Astrocyte of the spinal cord (primary cell): ENCODE results near the gene CHRNG.

ENCODE experiments used
- DNase-seq: peaks from one replicate; pipeline ENCODE4 v3.0.0; 2011; ENCODE audit warnings: low read depth, low spot score
- H3K4me3 ChIP-seq: 2 replicates; pipeline ENCODE4 v1.5.1; 2011; ENCODE audit warnings: low read depth, mild to moderate bottlenecking, low read length, moderate library complexity
- in situ Hi-C: cut with HindIII; loops from 2 replicates; pipeline ENCODE4 v1.10.0; 2017; ENCODE audit warnings: low sequenced_read_pairs
- TF ChIP-seq, protein P1 (sequence below): IDR thresholded peaks from 2 replicates; pipeline ENCODE4 v1.5.1; 2012; ENCODE audit warnings: low read depth, mild to moderate bottlenecking, low read length, inconsistent platforms

Gene CHRNG

DNA sequence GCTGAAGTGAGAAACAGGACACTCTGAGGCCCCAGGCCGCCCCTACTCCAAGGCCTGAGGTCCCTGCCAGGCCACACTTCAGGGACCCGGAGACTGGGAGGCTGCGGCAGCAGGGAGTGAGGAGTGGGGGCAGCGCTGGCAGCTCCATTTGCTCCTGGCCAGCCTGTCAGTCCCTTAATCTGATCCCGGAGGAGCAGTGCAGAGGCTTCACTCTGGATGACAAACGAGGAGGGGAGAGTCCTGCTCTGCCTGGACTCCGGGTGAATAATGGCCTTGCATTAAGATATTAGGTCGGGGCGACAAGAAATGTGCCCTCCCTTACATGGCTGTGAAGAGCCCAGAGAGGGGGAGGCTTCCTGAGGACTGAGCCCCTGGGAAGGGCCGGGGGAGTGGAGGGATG lies 33.6 kb upstream of the CHRNG start:
- TF ChIP-seq, protein P1, sequence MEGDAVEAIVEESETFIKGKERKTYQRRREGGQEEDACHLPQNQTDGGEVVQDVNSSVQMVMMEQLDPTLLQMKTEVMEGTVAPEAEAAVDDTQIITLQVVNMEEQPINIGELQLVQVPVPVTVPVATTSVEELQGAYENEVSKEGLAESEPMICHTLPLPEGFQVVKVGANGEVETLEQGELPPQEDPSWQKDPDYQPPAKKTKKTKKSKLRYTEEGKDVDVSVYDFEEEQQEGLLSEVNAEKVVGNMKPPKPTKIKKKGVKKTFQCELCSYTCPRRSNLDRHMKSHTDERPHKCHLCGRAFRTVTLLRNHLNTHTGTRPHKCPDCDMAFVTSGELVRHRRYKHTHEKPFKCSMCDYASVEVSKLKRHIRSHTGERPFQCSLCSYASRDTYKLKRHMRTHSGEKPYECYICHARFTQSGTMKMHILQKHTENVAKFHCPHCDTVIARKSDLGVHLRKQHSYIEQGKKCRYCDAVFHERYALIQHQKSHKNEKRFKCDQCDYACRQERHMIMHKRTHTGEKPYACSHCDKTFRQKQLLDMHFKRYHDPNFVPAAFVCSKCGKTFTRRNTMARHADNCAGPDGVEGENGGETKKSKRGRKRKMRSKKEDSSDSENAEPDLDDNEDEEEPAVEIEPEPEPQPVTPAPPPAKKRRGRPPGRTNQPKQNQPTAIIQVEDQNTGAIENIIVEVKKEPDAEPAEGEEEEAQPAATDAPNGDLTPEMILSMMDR = no peak
- in situ Hi-C loops = no loop called here
- DNase-seq = no peak
- H3K4me3 ChIP-seq = no peak overlapping the region

DNA sequence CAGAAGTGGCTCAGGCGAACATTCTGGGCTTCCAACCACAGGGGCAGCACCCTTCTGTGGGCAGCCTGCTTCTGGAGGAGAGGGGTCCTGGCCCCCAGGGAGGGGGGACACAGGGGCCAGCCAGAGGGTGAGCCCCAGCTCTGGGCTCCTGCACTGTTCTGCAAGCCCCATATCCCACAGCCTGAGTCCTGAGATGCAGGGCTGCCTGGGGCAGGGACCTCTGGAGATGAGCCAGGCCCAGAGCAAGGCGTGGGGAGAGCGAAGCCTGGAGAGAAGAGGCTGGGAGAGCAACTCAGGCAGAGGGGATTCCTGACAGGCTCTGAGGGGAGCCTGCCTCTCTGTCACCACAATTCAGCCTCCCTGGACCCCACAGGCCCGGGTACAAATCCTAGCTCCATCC lies 32.8 kb upstream of the CHRNG start:
- no peak for DNase-seq
- in situ Hi-C loops = no loop called here
- no peak overlapping the region for H3K4me3 ChIP-seq
- TF ChIP-seq, protein P1 = no peak

DNA sequence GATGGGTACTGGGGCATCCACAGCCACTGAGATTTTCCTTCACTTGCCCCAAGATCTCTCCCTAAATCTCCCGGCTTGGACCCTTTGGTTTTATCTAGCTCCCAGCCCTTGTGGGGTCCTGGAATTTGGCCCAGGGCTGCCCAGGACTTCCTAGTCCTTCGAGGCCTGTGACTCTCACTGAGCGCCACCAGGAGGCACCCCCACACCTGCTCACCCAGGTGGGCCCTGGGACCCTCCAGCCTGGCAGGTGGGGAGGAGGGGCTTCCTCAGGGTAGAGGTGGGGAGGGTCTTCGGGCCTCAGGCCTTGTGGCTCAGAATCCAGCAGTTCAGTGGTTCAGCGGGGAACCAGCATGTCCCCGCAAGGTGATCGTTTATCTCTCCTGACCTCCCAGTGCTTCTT lies 31.2 kb upstream of the CHRNG start:
- TF ChIP-seq, protein P1 = no peak
- no peak overlapping the region for H3K4me3 ChIP-seq
- in situ Hi-C loops = no loop called here
- DNase-seq = no peak

DNA sequence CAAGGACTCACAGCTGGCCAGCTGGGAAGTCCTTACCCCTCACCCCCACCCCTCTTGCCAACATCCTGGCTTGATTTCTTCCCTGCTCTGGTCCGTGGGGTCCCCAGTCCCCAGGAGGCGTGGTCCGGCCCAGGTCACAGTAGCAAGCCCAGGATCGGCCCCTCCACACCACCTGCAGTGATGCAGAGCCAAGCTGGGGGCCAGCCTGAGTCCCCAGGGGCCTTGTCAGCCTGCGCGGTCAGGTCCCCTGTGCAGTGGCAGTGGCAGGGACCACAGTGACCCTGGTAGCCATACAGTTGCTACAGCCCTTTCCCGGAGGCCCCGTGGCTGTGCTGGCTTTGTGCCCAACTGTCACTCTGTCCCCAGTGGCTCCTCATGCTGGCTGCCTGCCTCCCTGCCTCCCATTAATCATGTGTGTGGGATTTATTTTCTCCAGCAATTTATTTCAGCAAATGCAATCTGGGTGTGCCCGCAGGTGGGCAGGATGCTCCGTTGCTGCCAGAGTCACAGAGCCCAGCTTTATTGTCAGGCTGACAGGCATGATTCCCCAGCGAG lies 28.1 kb upstream of the CHRNG start:
- DNase-seq = no peak
- TF ChIP-seq, protein P1 = no peak
- in situ Hi-C loops = no loop called here
- H3K4me3 ChIP-seq = no peak overlapping the region

DNA sequence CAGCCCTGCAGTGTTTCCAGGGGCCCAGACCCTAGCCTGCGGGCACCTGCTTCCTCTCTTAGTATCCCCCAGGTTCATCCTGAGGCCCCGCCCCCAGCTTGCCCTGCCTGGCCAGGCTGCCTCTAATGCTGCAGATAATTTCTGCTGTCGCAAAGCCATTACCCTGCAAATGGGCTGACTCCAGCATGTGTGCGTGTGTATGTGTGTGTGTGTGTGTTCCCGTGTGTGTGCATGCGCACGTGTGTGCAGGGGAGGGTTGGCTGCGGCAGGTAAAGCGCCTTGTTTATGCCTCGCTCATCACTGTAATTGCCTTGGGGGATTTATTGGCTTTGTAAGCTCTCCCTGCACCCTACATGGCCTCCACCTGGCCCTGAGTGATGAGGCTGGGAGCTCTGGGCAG lies 26.9 kb upstream of the CHRNG start:
- no peak for DNase-seq
- TF ChIP-seq, protein P1 = no peak
- H3K4me3 ChIP-seq = no peak overlapping the region
- in situ Hi-C loops = no loop called here

DNA sequence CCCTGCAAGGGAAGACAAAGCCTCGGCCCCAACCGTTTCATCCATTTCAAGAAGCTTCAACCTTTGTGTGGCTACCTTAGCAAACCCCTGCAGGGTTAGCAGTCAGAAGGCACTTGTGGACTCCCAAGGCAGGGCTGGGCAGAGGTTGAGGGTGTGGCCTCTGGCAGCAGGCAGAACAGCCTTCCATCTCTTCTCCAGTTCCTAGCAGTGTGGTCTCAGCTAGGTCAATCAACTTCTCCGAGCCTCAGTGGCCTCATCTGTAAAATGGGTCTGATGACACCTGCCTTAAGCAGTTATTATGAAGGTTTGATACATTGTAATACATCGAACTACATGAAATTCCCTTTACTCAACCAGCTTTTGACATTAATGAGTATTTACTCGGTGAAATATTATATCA lies 26.1 kb upstream of the CHRNG start:
- no peak overlapping the region for H3K4me3 ChIP-seq
- in situ Hi-C loops = no loop called here
- no peak for DNase-seq
- TF ChIP-seq, protein P1 = no peak

DNA sequence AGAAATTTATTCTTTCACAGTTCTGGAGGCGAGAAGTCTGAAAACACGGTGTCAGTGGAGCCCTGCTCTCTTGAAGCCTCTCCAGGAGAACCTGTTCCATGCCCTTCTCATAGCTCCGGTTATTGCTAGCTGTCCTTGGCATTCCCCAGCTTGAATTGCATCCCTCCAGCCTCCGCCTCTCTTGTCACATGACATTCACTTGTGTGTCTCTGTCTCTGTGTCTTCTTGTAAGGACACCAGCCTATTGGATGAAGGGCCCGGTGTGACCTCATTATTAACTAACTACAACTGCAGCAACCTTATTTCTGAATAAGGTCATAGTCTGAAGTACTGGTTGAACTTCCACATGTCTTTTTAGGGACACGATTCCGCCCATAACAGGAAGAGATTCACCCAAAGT lies 23.9 kb upstream of the CHRNG start:
- TF ChIP-seq, protein P1 = no peak
- in situ Hi-C loops = no loop called here
- no peak for DNase-seq
- no peak overlapping the region for H3K4me3 ChIP-seq
